GM19193 (cell line): ENCODE measurements around the gene RGS3.

Experiments used
- POLR2A ChIP-seq: IDR thresholded peaks from 4 replicates; pipeline ENCODE4 v1.6.1; 2011; ENCODE audit not compliant: insufficient read depth, insufficient read length; ENCODE audit errors: extremely low read depth

Gene RGS3

GRCh38 chr9:113568571-113569321 lies 105.2 kb downstream of the RGS3 start:
- no peak for TF ChIP-seq POLR2A

GRCh38 chr9:113569472-113570060 lies 106.0 kb downstream of the RGS3 start:
- no peak for TF ChIP-seq POLR2A

GRCh38 chr9:113570106-113570505 lies 106.6 kb downstream of the RGS3 start:
- no peak for TF ChIP-seq POLR2A

- TF ChIP-seq POLR2A, result no peak
Observed at GRCh38 chr9:113570749-113571711, 107.5 kb downstream of the RGS3 start.

- no peak for TF ChIP-seq POLR2A
Observed at GRCh38 chr9:113572076-113572861, 108.7 kb downstream of the RGS3 start.

- TF ChIP-seq POLR2A, result no peak
Observed at GRCh38 chr9:113573046-113573958, 109.8 kb downstream of the RGS3 start.

- no peak for TF ChIP-seq POLR2A
Observed at GRCh38 chr9:113573959-113574352, 110.4 kb downstream of the RGS3 start.

GRCh38 chr9:113574441-113575262 lies 111.1 kb downstream of the RGS3 start:
- TF ChIP-seq POLR2A, result no peak

- TF ChIP-seq POLR2A, result no peak
Observed at GRCh38 chr9:113577525-113578261, 114.2 kb downstream of the RGS3 start.

- TF ChIP-seq POLR2A, result no peak
Observed at GRCh38 chr9:113578279-113578865, 114.8 kb downstream of the RGS3 start.

- peak; percentile 18 for TF ChIP-seq POLR2A
Observed at GRCh38 chr9:113578882-113579282, 115.4 kb downstream of the RGS3 start.

- TF ChIP-seq POLR2A, result peak; percentile 24
Observed at GRCh38 chr9:113579283-113580040, 115.9 kb downstream of the RGS3 start.
